ENCODE results near the gene SYNE1.

Gene SYNE1

GRCh38 chr6:152127432-152128165 is 509.6 kb downstream of the SYNE1 start:
- DNase-seq: no peak

DNA sequence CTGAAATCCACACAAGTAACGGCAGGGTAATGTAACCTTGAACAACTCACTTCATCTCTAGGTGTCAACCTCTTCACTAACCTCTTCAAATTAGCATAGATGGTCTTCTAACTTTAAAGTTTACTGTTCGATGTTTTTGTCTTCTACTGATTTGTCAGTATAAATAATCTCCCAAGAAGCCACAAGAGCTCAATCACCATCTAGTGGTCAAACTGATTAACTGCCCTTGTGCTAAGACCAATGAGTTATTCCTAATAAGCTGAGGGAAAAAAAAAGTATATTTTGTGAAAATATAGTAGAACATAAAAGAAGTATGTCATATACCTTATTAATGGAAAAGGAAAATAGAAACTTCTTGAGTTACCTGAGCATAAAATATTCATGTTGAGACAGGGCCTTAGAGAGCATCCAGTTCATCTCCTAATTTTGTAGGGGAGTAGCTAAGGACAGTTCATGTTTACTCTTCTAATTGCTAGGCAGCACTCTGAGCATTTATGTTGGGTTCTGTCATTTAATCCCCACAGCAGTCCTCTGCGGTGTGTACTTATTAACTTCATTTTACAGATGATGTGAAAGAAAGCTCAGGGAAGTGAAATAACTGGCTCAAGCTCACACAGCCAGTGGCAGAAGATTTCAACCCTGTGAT is 512.6 kb downstream of the SYNE1 start:
- no peak for DNase-seq

DNA sequence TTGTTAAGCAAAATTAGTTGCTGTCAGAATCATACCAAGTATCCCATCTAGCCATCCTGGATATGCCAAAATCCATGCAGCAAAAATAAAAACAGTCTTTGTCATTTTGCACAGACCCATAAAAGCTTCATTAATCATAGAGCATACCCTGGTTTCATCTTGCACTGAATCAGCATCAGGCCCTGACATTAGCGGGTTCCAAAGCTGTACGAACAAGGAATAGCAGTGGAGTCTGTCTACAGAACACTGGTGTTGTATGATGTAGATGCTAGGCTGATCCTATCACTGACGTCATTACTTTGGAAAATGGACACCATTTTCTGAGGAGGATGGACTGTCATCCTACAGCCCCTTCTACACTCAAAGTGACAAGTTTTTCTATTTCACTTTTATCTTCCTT is 514.1 kb downstream of the SYNE1 start:
- no peak for DNase-seq

DNA sequence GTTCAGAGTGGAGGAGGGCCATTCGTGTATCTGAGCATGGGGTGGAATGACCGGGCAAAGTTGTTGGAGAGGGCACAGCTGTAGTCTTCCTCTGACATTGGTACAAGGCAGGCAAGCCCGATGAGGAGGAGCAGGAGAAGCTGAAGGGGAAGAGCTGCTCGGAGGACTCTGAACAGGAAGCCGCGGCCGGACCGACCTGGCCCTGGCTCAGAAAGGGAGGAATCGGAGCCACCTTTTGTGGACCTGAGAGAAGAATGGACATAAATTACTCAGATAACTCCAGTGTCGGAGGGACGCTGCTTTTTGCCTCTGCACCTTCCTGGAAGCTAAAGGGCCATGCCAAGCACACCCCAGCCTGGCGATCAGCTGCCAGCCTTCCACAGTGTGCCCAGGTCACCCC is 514.7 kb downstream of the SYNE1 start:
- no peak for DNase-seq

GRCh38 chr6:152121910-152122309 is 515.3 kb downstream of the SYNE1 start:
- DNase-seq: no peak

- DNase-seq: no peak
Measured at GRCh38 chr6:152119831-152120230, 517.3 kb downstream of the SYNE1 start.

GRCh38 chr6:152118678-152119077 is 518.5 kb downstream of the SYNE1 start:
- no peak for DNase-seq

DNA sequence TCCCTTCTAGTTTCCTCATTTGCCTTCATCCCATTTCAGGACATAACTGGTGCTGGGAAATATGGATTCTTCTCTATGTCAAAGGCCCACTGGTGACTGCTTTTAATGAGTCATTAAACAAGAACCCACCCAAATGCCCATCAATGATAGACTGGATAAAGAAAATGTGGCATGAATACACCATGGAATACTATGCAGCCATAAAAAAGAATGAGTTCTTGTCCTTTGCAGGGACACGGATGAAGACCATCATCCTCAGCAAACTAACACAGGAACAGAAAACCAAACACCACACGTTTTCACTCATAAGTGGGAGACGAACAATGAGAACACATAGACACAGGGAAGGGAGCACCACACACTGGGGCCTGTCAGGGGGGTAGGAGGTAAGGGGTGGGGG is 518.9 kb downstream of the SYNE1 start:
- no peak for DNase-seq

DNA sequence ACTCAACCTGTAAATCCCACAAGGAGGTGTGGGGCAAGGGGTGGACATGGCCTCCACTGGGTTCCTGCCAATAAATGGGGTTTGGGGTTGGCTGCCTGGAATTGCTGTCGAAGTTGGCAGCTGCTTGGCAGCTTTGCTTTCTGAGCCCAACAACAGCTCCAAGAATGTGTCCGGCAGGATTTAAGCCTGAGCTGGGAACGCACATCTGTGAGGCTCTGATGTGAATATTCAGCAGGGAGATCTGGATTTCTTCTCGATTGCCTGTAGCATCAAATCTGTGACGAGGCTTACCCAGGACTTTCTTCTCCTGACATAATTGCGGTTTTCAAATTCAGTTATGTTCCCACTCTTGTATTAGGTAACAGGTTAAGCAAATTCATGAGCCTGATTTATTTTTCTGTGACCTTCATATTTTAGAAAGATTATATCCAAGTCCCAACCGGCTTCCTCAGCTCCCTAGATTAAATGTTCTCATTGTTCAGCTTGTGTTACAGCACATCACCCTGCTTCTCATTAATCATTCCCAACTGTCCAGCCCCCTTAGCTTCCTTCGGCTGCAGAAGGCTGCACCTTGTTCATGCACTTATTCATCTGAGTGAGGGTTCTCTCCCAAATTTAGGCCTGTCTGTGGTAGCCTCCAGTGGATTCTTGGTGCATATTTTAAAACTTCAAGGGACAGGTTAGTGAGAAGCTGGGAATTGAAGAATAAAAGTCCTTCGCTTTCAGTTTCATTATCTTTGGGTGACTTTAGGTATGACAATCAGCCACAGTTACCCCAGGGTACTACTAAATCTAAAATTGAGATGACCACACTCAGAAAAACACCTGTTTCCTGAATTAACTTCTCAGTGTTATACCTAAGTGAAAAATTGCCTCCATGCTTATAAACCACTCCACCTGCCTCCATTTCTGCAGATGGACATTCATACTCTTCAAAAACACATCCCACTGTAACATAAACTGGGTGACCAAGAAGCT is 519.7 kb downstream of the SYNE1 start:
- no peak for DNase-seq

GRCh38 chr6:152112491-152113261 is 524.5 kb downstream of the SYNE1 start:
- no peak for DNase-seq

DNA sequence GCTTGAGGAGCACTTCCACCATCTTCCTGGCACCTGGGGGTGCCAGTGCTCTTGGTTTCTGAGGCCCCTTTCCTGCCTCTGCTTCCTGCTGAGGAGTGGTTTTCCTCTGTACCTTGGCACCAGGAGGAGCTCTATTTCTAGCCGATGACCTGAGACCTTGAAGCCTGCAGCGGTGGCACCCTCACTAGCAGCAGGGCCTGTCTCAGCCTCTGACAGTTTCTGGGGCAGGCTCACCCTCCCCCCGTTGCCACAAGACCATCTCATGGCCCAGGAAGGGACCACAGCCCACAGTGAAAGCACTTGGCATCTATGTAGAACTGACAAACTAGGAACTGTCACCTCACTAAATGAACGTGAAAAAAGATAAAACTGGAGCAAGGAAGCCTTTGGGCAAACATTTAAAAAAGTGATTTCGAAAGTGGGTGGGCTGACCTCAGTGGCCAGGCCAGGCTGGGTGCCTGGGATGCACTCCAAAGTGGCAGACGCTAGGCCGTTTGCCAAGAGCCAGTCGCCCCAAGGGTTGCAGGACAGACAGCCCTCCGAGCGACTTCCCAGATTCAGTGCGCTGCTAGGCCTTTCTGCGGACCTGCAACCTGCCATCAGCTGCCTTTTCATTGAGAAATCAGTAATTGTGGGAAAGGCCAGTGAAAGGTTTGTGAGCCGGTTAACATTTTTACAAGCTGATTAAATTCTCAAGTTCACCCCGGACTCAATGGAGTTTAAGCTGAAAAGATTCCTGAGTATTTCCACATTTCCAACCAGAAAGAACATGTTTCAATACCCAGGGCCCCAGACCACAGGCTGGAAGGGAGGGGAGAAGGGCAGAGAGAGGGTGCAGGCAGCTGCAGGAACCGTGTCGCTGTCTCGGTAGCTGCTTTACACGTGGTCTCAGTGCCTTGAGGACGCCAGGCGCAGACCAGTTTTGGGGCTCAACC is 526.0 kb downstream of the SYNE1 start:
- no peak for DNase-seq

- no peak for DNase-seq
Measured at GRCh38 chr6:152107973-152108372, 529.2 kb downstream of the SYNE1 start.

DNA sequence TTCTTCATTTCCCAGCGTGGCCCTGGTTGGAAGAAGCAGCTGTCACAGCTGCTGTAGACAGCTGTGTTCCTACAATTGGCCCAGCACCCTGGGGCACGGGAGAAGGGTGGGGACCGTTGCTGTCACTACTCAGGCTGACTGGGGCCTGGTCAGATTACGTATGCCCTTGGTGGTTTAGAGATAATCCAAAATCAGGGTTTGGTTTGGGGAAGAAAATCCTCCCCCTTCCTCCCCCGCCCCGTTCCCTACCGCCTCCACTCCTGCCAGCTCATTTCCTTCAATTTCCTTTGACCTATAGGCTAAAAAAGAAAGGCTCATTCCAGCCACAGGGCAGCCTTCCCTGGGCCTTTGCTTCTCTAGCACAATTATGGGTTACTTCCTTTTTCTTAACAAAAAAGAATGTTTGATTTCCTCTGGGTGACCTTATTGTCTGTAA is 537.0 kb downstream of the SYNE1 start:
- DNase-seq: no peak

- no peak for DNase-seq
Measured at GRCh38 chr6:152099446-152100182, 537.5 kb downstream of the SYNE1 start.

DNA sequence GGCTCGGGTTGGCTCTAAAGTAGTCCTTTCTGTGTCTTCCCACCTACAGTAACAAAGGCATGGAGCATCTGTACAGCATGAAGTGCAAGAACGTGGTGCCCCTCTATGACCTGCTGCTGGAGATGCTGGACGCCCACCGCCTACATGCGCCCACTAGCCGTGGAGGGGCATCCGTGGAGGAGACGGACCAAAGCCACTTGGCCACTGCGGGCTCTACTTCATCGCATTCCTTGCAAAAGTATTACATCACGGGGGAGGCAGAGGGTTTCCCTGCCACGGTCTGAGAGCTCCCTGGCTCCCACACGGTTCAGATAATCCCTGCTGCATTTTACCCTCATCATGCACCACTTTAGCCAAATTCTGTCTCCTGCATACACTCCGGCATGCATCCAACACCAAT is 538.5 kb downstream of the SYNE1 start:
- DNase-seq: no peak

GRCh38 chr6:152096863-152097496 is 540.2 kb downstream of the SYNE1 start:
- no peak for DNase-seq

DNA sequence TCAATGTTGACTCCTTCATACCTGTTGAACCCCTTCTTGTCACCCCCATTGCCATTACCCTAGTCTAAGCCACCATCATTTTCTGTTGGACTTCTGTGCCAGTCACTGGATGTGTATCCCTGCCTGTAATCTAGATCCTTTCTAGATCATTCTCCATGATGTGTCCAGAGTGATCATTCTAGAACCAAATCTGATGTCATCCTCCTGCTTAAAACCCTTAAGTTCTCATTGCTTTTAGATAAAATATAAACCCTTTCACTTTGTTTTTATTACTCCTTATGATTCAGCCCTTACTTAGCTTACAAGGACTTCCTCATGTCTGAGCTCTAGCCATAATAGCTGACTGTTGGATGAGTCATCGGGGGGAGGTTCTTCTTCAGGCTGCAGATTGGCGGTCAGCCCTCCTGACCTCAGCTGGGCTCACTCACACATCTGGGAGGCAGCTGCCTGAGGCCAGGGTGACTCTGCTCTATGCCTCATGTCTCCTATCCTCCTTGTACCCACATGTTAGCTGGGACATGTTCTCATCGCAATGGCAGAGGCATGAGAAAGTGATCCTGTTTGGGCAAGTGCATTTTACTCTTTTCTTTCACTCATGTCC is 542.1 kb downstream of the SYNE1 start:
- DNase-seq: no peak

DNA sequence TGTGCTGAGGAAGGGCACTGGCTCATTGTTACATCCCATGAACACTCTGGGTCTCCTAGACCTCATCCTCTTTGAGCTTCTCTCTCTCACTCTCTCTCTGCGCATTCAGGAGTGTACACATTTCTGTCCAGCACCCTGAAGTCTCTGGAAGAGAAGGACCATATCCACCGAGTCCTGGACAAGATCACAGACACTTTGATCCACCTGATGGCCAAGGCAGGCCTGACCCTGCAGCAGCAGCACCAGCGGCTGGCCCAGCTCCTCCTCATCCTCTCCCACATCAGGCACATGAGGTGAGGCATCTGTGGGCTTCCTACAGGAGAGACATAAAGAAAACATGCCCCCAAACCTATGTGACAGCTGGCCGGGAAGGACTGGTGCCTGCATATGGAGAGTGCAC is 542.9 kb downstream of the SYNE1 start:
- DNase-seq: no peak

GRCh38 chr6:152093711-152094110 is 543.5 kb downstream of the SYNE1 start:
- no peak for DNase-seq

DNA sequence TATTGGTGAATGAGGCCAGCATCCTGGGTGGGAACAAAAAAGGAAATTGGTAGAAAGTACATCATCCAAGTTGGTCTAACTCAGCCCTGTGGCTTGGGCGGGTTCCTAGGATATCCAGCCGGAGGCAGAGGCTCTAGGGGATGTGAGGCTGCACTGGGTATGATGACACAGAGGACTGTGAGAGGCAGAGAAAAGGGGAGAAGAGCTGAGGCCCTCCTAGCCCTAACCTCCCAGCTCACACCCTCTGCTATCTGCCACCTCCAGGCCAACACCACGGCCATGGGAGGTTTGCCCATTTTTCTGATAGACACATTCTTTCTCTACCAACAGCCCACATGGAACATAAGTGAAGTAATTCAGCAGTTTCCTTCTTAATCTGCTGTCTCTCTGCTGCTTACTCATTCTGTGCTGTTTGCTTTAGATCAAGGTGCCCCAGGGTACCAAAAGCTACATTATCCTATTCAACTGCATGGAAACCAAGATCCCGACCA is 545.3 kb downstream of the SYNE1 start:
- DNase-seq: no peak

Data from activated CD4-positive, alpha-beta T cell treated with anti-CD3 and anti-CD28 coated beads, Interleukin-2, amount 50 U/mL, for 1 hour (primary cell).